ENCODE results near the gene VSTM2L. TPM values are rescaled to one million over a fixed set of nuclear protein-coding genes. Genes with fewer than 3 reads are reported as not detected.

VSTM2L gene
- total and polyA plus RNA-seq, 2 of the 13 experiments (the other 11 are each of a cell fraction or from before 2014, with no cell fraction given): not detected

DNA sequence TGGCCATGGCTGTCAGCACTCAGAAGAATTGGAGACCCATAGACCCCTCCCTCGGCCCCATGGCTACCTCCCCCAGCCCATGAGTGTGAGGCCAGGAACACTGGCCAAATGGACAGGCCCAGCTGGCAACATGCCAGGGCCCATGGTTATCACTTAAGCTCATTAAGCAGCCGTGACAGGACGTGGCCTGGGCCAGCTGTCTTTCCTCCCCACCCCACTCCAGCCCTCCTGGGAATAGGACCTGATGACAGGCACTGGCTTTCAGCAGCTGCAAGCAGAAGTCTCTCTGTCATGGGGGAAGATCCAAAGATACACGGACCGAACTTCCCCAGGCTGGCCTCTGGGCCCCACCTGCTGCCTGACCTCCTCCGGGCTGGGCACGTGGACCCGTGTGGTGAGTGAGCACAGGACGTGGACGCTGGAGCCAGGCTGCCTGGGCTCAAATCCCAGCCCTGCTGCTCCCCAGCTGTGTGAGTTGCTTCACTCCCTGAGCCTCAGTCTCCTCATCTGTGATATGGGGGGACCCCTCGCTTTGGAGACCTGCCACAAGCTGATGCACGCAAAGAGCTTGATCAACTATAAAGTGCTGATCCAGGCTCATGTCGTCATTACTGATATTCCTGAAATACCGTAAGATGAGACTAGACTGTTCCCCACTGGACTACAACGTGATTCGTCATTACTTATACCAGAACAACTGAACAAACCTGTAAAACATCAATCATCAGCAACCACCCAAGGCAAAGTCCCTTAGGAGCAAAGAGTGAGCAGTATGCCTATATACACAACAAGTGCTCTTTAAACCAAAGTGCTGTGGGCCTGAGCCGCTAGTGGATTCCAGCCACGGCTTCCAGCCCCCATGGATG, 22.0 kb upstream of the VSTM2L start (continued):
- TF ChIP-seq, protein P1, sequence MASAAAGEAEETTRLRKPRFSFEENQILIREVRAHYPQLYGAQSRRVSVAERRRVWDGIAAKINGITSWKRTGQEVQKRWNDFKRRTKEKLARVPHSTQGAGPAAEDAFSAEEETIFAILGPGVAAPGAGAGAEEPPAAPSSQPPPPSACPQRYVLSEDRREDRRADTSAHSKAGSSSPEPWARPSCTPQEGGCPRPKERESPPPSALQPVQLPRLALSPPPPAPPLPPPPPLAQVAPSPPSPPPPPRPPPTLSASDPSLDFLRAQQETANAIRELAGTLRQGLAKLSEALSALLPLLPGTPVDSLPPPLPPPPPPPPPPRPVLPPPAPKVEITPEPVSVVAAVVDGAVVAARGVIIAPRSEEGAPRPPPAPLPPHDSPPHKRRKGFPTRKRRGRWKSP (CRISPR knock-in tag; IDR thresholded peaks at IDR 0.05): no peak
- TF ChIP-seq ZNF317 (CRISPR knock-in tag; IDR thresholded peaks at IDR 0.05) (0 out of 2 replicates have a peak, but pooled peaks have one; percentile 25), FOXO1 (CRISPR knock-in tag; IDR thresholded peaks at IDR 0.05) (0 out of 2 replicates have a peak, but pooled peaks have one; percentile 20), MAZ (IDR thresholded peaks at IDR 0.05; ENCODE audit: borderline replicate concordance, low read depth, low read length) (peak; percentile 37; the same call in 1 of the 2 replicates), MAZ (CRISPR knock-in tag; IDR thresholded peaks at IDR 0.05; ENCODE audit: low read depth) (no peak), ZFP36L1 (CRISPR knock-in tag; IDR thresholded peaks at IDR 0.05) (no peak), CREM (IDR thresholded peaks at IDR 0.05) (peak; percentile 23; the same call in 1 of the 2 replicates), CREM (CRISPR knock-in tag; IDR thresholded peaks at IDR 0.05) (no peak), ZNF343 (CRISPR knock-in tag; IDR thresholded peaks at IDR 0.05) (peak; percentile 26; the same call in 1 of the 2 replicates), SUZ12 (IDR thresholded peaks at IDR 0.05; ENCODE audit: low read depth, low read length) (no peak), ZNF20 (CRISPR knock-in tag; IDR thresholded peaks at IDR 0.05) (no peak), ZNF775 (CRISPR knock-in tag; IDR thresholded peaks at IDR 0.05; ENCODE audit: borderline replicate concordance) (peak; percentile 2; the same call in 1 of the 2 replicates), ZZZ3 (CRISPR knock-in tag; IDR thresholded peaks at IDR 0.05; ENCODE audit: borderline replicate concordance) (0 out of 2 replicates have a peak, but pooled peaks have one; percentile 18), ZNF468 (CRISPR knock-in tag; IDR thresholded peaks at IDR 0.05) (no peak), ZNF7 (CRISPR knock-in tag; IDR thresholded peaks at IDR 0.05) (no peak), ZNF432 (CRISPR knock-in tag; IDR thresholded peaks at IDR 0.05; ENCODE audit: borderline replicate concordance) (0 out of 2 replicates have a peak, but pooled peaks have one; percentile 8), ZNF251 (CRISPR knock-in tag; IDR thresholded peaks at IDR 0.05) (0 out of 2 replicates have a peak, but pooled peaks have one; percentile 77), PAX8 (CRISPR knock-in tag; IDR thresholded peaks at IDR 0.05; ENCODE audit: borderline replicate concordance) (no peak), ZNF235 (CRISPR knock-in tag; IDR thresholded peaks at IDR 0.05; ENCODE audit: borderline replicate concordance) (0 out of 2 replicates have a peak, but pooled peaks have one; percentile 75), GZF1 (CRISPR knock-in tag; IDR thresholded peaks at IDR 0.05) (peak; percentile 58; the same call in 1 of the 2 replicates)
- TF ChIP-seq, protein P2, sequence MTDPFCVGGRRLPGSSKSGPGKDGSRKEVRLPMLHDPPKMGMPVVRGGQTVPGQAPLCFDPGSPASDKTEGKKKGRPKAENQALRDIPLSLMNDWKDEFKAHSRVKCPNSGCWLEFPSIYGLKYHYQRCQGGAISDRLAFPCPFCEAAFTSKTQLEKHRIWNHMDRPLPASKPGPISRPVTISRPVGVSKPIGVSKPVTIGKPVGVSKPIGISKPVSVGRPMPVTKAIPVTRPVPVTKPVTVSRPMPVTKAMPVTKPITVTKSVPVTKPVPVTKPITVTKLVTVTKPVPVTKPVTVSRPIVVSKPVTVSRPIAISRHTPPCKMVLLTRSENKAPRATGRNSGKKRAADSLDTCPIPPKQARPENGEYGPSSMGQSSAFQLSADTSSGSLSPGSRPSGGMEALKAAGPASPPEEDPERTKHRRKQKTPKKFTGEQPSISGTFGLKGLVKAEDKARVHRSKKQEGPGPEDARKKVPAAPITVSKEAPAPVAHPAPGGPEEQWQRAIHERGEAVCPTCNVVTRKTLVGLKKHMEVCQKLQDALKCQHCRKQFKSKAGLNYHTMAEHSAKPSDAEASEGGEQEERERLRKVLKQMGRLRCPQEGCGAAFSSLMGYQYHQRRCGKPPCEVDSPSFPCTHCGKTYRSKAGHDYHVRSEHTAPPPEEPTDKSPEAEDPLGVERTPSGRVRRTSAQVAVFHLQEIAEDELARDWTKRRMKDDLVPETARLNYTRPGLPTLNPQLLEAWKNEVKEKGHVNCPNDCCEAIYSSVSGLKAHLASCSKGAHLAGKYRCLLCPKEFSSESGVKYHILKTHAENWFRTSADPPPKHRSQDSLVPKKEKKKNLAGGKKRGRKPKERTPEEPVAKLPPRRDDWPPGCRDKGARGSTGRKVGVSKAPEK (CRISPR knock-in tag; IDR thresholded peaks at IDR 0.05; ENCODE audit: borderline replicate concordance): 0 out of 2 replicates have a peak, but pooled peaks have one; percentile 29
- TF ChIP-seq, protein P3, sequence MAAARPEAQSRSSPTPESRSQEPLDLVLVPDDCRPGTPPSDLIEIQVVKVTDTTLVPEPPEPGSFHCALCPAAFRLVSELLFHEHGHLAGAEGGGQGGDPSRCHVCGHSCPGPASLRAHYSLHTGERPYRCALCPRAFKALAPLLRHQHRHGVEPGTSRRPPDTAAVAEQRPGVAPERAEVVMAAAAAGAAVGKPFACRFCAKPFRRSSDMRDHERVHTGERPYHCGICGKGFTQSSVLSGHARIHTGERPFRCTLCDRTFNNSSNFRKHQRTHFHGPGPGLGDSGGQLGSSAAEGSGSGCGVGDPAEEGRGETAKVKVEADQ (CRISPR knock-in tag; IDR thresholded peaks at IDR 0.05; ENCODE audit: borderline replicate concordance): peak; percentile 81; the same call in 1 of the 2 replicates
- TF ChIP-seq, protein P4, sequence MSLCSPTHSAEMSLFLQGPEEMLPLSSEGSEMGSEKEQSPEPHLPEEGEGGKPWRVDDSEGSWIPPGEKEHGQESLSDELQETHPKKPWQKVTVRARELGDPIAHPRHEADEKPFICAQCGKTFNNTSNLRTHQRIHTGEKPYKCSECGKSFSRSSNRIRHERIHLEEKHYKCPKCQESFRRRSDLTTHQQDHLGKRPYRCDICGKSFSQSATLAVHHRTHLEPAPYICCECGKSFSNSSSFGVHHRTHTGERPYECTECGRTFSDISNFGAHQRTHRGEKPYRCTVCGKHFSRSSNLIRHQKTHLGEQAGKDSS (CRISPR knock-in tag; IDR thresholded peaks at IDR 0.05; ENCODE audit: borderline replicate concordance, low read depth): peak; percentile 36; the same call in 1 of the 2 replicates

All from HepG2 (cell line).